Measurements from ENCODE around the gene PSMA6. TPM values are rescaled to one million over a fixed set of nuclear protein-coding genes. Genes with fewer than 3 reads are reported as not detected.

Gene PSMA6
- total and polyA plus RNA-seq, 2 of the 13 experiments (the other 11 are each of a cell fraction or from before 2014, with no cell fraction given): 525 to 1,109 TPM

DNA sequence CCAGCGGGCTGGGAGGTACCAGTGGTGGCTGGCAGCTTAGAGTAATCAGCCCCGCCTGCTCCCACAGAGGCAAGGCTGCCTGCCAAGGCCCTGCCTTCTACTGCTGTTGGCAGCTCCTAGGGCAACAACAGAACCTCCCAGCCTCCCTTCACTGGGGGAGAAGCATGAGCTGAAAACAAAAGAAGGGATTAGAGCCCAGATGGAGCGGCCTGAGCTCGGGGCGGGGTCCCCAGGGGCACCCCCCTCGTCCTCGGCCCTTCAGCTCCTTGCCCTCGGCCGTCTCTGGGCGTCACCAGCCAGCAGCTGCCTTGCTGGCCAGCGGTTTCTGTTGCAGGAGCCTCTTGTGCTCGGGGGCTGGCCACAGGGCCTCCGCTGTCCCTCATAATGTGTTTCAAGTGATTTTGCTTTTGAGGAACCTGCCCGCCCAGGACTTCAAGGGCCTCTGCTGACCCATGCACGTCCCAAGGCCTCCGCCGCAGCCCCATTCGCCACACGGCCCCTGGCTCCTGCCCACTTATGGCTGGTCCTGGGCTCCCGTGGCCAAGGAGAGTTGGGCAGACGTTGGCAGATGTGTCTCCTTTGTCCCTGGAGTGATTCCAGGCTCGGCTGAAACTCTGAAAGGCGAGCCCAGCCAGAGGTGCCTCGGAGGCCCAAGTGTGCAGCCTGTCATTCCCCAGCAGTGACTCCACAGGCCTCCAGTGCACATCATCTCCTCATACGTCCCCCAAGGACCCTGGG lies 49.7 kb downstream of the PSMA6 start (continued):
- TF ChIP-seq ZNF274 (CRISPR knock-in tag; IDR thresholded peaks at IDR 0.05) (peak; percentile 63; the same call in 1 of the 2 replicates), ZNF768 (CRISPR knock-in tag; IDR thresholded peaks at IDR 0.05) (peak; percentile 73), ZNF660 (CRISPR knock-in tag; IDR thresholded peaks at IDR 0.05; ENCODE audit: borderline replicate concordance, low read depth) (no peak; the same call in 1 of the 2 replicates), ZNF235 (CRISPR knock-in tag; IDR thresholded peaks at IDR 0.05; ENCODE audit: borderline replicate concordance) (no peak), SAFB2 (CRISPR knock-in tag; IDR thresholded peaks at IDR 0.05; ENCODE audit: borderline replicate concordance, low read depth) (peak; percentile 82; the same call in 1 of the 2 replicates), RFXANK (CRISPR knock-in tag; IDR thresholded peaks at IDR 0.05) (no peak), ZFP82 (CRISPR knock-in tag; IDR thresholded peaks at IDR 0.05; ENCODE audit: borderline replicate concordance) (no peak), KLF16 (CRISPR knock-in tag; IDR thresholded peaks at IDR 0.05) (peak in 1 of 2 experiments; percentile 22; a peak in 1 of 4 replicates), FOXK2 (IDR thresholded peaks at IDR 0.05) (no peak), ZNF75D (CRISPR knock-in tag; IDR thresholded peaks at IDR 0.05; ENCODE audit: borderline replicate concordance) (no peak), ZNF136 (CRISPR knock-in tag; IDR thresholded peaks at IDR 0.05; ENCODE audit: low read depth) (peak; percentile 90; the same call in 1 of the 2 replicates), ZNF713 (CRISPR knock-in tag; IDR thresholded peaks at IDR 0.05) (peak; percentile 65; the same call in 1 of the 2 replicates), RXRB (CRISPR knock-in tag; IDR thresholded peaks at IDR 0.05; ENCODE audit: borderline replicate concordance) (no peak), ZNF788 (CRISPR knock-in tag; IDR thresholded peaks at IDR 0.05; ENCODE audit: borderline replicate concordance) (no peak), ZNF496 (CRISPR knock-in tag; IDR thresholded peaks at IDR 0.05; ENCODE audit: insufficient replicate concordance) (no peak), NFE2L2 (IDR thresholded peaks at IDR 0.05; ENCODE audit: low read length) (no peak), ZSCAN31 (CRISPR knock-in tag; IDR thresholded peaks at IDR 0.05; ENCODE audit: low read depth) (no peak), ZFP62 (CRISPR knock-in tag; IDR thresholded peaks at IDR 0.05) (0 out of 2 replicates have a peak, but pooled peaks have one; percentile 29), ZNF33A (CRISPR knock-in tag; IDR thresholded peaks at IDR 0.05; ENCODE audit: borderline replicate concordance) (no peak)
- TF ChIP-seq, protein P1, sequence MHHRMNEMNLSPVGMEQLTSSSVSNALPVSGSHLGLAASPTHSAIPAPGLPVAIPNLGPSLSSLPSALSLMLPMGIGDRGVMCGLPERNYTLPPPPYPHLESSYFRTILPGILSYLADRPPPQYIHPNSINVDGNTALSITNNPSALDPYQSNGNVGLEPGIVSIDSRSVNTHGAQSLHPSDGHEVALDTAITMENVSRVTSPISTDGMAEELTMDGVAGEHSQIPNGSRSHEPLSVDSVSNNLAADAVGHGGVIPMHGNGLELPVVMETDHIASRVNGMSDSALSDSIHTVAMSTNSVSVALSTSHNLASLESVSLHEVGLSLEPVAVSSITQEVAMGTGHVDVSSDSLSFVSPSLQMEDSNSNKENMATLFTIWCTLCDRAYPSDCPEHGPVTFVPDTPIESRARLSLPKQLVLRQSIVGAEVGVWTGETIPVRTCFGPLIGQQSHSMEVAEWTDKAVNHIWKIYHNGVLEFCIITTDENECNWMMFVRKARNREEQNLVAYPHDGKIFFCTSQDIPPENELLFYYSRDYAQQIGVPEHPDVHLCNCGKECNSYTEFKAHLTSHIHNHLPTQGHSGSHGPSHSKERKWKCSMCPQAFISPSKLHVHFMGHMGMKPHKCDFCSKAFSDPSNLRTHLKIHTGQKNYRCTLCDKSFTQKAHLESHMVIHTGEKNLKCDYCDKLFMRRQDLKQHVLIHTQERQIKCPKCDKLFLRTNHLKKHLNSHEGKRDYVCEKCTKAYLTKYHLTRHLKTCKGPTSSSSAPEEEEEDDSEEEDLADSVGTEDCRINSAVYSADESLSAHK (CRISPR knock-in tag; IDR thresholded peaks at IDR 0.05; ENCODE audit: borderline replicate concordance): no peak
- TF ChIP-seq, protein P2, sequence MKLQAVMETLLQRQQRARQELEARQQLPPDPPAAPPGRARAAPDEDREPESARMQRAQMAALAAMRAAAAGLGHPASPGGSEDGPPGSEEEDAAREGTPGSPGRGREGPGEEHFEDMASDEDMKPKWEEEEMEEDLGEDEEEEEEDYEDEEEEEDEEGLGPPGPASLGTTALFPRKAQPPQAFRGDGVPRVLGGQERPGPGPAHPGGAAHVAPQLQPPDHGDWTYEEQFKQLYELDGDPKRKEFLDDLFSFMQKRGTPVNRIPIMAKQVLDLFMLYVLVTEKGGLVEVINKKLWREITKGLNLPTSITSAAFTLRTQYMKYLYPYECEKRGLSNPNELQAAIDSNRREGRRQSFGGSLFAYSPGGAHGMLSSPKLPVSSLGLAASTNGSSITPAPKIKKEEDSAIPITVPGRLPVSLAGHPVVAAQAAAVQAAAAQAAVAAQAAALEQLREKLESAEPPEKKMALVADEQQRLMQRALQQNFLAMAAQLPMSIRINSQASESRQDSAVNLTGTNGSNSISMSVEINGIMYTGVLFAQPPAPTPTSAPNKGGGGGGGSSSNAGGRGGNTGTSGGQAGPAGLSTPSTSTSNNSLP (IDR thresholded peaks at IDR 0.05; ENCODE audit: low read depth, low read length): no peak
- TF ChIP-seq, protein P3, sequence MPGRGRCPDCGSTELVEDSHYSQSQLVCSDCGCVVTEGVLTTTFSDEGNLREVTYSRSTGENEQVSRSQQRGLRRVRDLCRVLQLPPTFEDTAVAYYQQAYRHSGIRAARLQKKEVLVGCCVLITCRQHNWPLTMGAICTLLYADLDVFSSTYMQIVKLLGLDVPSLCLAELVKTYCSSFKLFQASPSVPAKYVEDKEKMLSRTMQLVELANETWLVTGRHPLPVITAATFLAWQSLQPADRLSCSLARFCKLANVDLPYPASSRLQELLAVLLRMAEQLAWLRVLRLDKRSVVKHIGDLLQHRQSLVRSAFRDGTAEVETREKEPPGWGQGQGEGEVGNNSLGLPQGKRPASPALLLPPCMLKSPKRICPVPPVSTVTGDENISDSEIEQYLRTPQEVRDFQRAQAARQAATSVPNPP (CRISPR knock-in tag; IDR thresholded peaks at IDR 0.05): no peak
- TF ChIP-seq, protein P4, sequence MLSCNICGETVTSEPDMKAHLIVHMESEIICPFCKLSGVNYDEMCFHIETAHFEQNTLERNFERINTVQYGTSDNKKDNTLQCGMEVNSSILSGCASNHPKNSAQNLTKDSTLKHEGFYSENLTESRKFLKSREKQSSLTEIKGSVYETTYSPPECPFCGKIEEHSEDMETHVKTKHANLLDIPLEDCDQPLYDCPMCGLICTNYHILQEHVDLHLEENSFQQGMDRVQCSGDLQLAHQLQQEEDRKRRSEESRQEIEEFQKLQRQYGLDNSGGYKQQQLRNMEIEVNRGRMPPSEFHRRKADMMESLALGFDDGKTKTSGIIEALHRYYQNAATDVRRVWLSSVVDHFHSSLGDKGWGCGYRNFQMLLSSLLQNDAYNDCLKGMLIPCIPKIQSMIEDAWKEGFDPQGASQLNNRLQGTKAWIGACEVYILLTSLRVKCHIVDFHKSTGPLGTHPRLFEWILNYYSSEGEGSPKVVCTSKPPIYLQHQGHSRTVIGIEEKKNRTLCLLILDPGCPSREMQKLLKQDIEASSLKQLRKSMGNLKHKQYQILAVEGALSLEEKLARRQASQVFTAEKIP (CRISPR knock-in tag; IDR thresholded peaks at IDR 0.05; ENCODE audit: borderline replicate concordance): no peak
